HL-60 (cell line): ENCODE measurements around the gene FBXL2.

Source experiments
- DNase-seq, 2 experiments: peaks; one replicate each; pipeline ENCODE4 v3.0.0-alpha.2; 2010 to 2020; ENCODE audit warnings: low read depth in 1 of 2, low spot score in 1 of 2
- H3K27ac ChIP-seq: fragments of 250-450 bp; sonication (Bioruptor Pico); replicated peaks from 2 replicates; pipeline ENCODE4 v1.5.1; 2020; ENCODE audit warnings: mild to moderate bottlenecking, moderate library complexity
- H3K27me3 ChIP-seq: fragments of 250-450 bp; sonication (Bioruptor Pico); 2 replicates; pipeline ENCODE4 v1.5.1; 2021; ENCODE audit warnings: mild to moderate bottlenecking, moderate library complexity; ENCODE audit not compliant: insufficient read depth, poor library complexity, severe bottlenecking
- H3K4me3 ChIP-seq: replicated peaks from 2 replicates; pipeline ENCODE4 v1.5.1; 2011; ENCODE audit warnings: mild to moderate bottlenecking, control low read depth, low read length; ENCODE audit not compliant: insufficient read depth
- CTCF ChIP-seq: IDR thresholded peaks from one replicate; pipeline ENCODE4 v1.5.1; 2011; ENCODE audit warnings: low read length, control low read depth, inconsistent platforms; ENCODE audit not compliant: insufficient read depth
- GABPA ChIP-seq: IDR thresholded peaks from 2 replicates; pipeline ENCODE4 v1.6.1; 2012; ENCODE audit warnings: low read depth
- POLR2AphosphoS5 ChIP-seq: IDR thresholded peaks from 2 replicates; pipeline ENCODE4 v1.6.1; 2012; ENCODE audit warnings: low read depth
- REST ChIP-seq: IDR thresholded peaks from 2 replicates; pipeline ENCODE4 v1.6.1; 2012; ENCODE audit warnings: low read depth; ENCODE audit not compliant: insufficient replicate concordance
- SPI1 ChIP-seq: IDR thresholded peaks from 2 replicates; pipeline ENCODE4 v1.6.1; 2012; ENCODE audit warnings: low read depth, mild to moderate bottlenecking, borderline replicate concordance

FBXL2 gene

GRCh38 chr3:33364060-33364459 lies 86.8 kb downstream of the FBXL2 start:
- no peak overlapping the region for H3K27ac ChIP-seq
- DNase-seq, result no peak
- TF ChIP-seq CTCF (no peak), SPI1 (no peak), REST (no peak), GABPA (no peak), POLR2AphosphoS5 (no peak)

GRCh38 chr3:33364531-33365128 lies 87.4 kb downstream of the FBXL2 start:
- TF ChIP-seq CTCF, result no peak
- TF ChIP-seq SPI1, result no peak
- TF ChIP-seq GABPA, result no peak
- no peak for TF ChIP-seq POLR2AphosphoS5
- no peak for TF ChIP-seq REST
- H3K27me3 ChIP-seq, result no peaks in the 10 kb centered on the region
- H3K4me3 ChIP-seq, result no peak overlapping the region
- no peak for DNase-seq
- H3K27ac ChIP-seq, result no peak overlapping the region

More at GRCh38 chr3:33364060-33364459, 86.8 kb downstream of the FBXL2 start:
- H3K4me3 ChIP-seq, result no peak overlapping the region
- no peaks in the 10 kb centered on the region for H3K27me3 ChIP-seq

- H3K27ac ChIP-seq, result no peak overlapping the region
- TF ChIP-seq GABPA (no peak), REST (no peak), SPI1 (no peak), CTCF (peak; percentile 96)
- H3K27me3 ChIP-seq, result no peaks in the 10 kb centered on the region
- peak in 1 of 2 experiments; percentile 49 for DNase-seq
- H3K4me3 ChIP-seq, result no peak overlapping the region; the same call in 1 of the 2 replicates
These were observed 95.2 kb downstream of the FBXL2 start for GRCh38 chr3:33372218-33373081.
